HG03103 (cell line): ENCODE results near the gene LRP1-AS.

Experiments
- ATAC-seq: cut with Tn5 transposase; IDR thresholded peaks from one replicate; pipeline ENCODE4 v1.9.1; 2021; ENCODE audit warnings: low read depth; ENCODE audit not compliant: unreplicated experiment

LRP1-AS gene

GRCh38 chr12:57180321-57180989 is 33.0 kb upstream of the LRP1-AS start:
- no peak for ATAC-seq

DNA sequence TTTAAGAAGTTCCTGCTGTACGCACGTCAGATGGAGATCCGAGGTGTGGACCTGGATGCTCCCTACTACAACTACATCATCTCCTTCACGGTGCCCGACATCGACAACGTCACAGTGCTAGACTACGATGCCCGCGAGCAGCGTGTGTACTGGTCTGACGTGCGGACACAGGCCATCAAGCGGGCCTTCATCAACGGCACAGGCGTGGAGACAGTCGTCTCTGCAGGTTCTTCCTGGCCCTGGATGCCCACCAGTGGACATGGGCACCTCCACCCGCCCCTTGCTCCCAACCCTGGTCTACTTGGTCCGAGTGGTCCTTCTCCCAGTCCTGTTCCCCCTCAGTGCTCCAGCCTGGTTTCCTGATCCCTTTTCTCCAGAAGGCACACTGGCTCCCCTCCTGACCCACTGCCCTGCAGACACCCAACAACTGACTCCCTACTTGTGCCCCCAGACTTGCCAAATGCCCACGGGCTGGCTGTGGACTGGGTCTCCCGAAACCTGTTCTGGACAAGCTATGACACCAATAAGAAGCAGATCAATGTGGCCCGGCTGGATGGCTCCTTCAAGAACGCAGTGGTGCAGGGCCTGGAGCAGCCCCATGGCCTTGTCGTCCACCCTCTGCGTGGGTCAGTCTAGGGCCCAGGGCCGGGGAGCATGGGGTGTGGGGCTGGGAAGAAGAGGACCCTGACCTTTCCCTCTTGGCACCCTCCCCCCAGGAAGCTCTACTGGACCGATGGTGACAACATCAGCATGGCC is 32.1 kb upstream of the LRP1-AS start:
- ATAC-seq: no peak

- ATAC-seq: no peak
Measured at GRCh38 chr12:57178213-57178612, 30.8 kb upstream of the LRP1-AS start.

GRCh38 chr12:57177354-57177753 is 29.9 kb upstream of the LRP1-AS start:
- no peak for ATAC-seq

- no peak for ATAC-seq
Measured at GRCh38 chr12:57176846-57177245, 29.4 kb upstream of the LRP1-AS start.

- ATAC-seq: no peak
Measured at GRCh38 chr12:57176139-57176477, 28.7 kb upstream of the LRP1-AS start.

DNA sequence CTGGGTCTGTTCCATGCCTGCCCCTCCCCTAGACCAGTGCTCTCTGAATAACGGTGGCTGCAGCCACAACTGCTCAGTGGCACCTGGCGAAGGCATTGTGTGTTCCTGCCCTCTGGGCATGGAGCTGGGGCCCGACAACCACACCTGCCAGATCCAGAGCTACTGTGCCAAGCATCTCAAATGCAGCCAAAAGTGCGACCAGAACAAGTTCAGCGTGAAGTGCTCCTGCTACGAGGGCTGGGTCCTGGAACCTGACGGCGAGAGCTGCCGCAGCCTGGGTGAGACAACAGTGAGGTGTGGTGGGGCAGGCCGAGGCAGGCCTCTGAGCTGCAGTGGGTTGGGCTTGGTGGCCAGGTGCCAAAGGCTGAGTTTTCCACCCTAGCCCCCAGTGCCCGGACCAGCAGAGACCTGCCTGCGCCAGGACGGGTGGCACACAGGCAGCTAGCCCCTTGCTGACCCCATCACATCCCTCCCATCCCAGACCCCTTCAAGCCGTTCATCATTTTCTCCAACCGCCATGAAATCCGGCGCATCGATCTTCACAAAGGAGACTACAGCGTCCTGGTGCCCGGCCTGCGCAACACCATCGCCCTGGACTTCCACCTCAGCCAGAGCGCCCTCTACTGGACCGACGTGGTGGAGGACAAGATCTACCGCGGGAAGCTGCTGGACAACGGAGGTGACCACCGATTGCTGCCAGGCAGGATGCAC is 28.2 kb upstream of the LRP1-AS start:
- ATAC-seq: no peak

- ATAC-seq: no peak
Measured at GRCh38 chr12:57173683-57174082, 26.3 kb upstream of the LRP1-AS start.

DNA sequence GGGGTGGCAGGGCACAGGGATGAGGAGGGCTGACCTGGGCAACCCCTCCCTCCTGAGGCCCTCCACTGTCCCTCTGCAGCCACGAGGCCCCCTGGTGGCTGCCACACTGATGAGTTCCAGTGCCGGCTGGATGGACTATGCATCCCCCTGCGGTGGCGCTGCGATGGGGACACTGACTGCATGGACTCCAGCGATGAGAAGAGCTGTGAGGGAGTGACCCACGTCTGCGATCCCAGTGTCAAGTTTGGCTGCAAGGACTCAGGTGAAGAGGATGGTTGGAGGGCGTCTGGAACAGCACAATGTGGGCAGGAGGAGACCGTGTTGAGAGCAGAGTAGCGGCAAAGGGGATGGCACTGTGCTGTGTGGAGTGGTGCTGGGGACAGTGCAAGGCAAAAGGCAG is 25.7 kb upstream of the LRP1-AS start:
- no peak for ATAC-seq

DNA sequence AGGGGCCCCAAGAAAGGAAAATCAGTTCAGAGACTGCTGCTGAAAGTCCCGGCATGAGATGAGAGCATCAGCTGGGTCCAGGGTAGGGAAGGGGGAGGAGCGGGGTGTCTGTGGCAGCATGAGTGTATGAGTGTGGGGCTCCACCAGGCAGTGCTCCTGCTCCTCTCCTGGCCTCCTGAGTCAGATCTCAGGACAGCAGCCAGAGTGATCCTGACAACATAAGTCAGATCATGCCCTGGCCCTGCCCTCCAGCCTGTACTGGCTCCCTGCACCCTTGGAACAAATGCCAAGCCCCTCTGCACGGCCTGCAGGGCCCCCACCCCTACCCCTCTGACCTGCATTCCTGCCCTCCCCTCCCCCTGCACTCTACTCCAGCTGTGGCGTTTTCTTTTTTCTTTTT is 24.2 kb upstream of the LRP1-AS start:
- ATAC-seq: no peak

- no peak for ATAC-seq
Measured at GRCh38 chr12:57170927-57171326, 23.5 kb upstream of the LRP1-AS start.

- ATAC-seq: no peak
Measured at GRCh38 chr12:57170408-57170807, 23.0 kb upstream of the LRP1-AS start.

- no peak for ATAC-seq
Measured at GRCh38 chr12:57169969-57170368, 22.6 kb upstream of the LRP1-AS start.

DNA sequence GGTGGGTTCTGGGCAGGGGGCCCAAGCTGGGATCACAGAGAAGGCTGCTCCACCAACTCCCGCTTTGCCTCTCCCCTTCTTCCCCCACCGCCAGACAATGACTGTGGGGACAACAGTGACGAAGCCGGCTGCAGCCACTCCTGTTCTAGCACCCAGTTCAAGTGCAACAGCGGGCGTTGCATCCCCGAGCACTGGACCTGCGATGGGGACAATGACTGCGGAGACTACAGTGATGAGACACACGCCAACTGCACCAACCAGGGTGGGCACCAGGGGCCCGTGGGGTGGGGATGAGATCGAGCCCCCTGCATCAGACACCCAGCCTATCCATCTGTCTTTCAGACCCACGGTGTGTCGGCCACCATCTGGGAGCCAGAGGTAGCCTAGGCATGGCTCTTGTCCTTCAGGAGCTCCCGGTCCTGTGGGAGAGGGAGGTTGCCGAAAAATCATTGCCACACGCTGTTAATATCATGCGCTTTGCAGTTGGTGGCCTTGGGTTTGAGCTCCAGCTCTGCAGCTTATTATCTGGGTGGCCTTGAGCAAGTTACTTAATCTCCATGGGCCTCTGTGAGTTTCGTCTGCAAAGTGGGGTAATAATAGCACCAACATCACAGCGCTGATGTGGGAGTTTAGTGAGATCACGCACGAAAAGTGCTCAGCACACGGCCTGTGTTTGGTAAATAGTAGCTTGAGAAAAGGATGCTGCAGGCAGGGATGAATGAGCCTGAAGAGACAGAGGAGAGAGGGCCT is 21.8 kb upstream of the LRP1-AS start:
- ATAC-seq: no peak

DNA sequence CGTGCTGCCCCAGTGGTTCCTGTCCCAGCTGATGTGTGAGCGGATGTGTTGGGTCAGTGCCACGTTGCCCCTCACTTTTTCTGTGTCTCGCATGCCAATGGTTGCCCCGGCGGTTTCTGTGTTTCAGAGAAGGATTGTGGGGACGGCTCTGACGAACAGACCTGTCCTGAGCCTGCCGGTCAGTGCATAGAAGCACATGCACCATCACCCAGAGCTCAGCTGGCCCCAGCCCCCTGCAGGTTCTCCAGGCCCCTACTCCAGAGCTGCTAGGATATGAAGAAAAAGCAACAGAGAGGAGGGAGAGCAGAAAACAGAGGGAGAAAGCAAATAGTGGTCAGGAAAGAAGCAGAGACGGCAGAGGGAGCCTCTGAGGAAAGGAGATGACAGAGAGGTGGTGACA is 20.6 kb upstream of the LRP1-AS start:
- no peak for ATAC-seq

- ATAC-seq: no peak
Measured at GRCh38 chr12:57166971-57167371, 19.6 kb upstream of the LRP1-AS start.

GRCh38 chr12:57165741-57166140 is 18.3 kb upstream of the LRP1-AS start:
- no peak for ATAC-seq

DNA sequence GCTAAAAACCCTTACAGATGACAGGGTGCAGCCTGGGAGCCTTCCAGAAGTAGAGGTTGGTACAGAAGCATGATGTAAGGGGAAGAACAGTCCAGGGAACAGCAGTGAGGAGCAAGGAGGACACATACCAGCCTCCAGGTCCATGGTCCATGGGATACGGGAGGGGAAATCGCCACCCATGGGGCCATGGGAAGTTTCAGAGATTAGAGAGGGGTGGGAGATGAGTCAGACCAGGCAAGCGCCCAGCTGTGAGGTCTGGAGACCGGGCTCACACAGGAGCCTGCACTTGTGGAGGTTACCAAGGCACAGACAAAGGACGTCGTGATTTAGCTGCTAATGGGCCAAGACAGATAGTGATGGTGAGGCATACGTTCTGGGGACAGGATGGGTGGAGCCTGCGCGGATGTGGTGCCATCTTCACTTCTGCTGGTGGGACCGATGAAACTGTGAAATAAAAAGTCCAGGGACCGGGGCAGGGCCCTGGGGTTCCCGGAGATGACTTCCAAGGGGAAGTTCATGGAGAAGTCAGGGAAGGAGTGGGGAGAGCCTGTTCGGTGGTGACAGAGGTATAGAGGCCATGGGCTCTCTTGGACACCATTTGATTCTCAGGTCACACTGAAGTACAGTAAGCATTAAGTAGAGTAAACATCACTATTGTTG is 17.7 kb upstream of the LRP1-AS start:
- ATAC-seq: no peak

DNA sequence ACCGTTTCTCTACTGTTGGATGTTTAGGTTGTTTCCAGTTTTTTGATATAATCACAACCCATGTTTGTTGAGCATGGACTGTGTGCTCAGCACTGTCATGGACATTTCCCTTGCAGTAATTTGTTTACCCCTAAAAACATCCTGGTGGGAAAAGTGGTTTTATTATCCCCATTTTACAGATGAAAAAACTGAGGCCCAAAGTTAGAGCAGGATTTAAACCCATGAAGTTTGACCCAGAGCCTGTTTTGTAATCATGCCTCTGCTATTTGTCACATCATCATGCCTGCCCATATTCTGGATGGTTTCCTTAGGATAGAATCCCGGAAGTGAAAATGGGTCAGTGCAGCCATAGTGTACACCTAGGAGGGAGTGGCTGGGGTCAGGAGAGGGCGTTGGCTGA is 17.0 kb upstream of the LRP1-AS start:
- ATAC-seq: no peak

GRCh38 chr12:57162553-57163125 is 15.2 kb upstream of the LRP1-AS start:
- ATAC-seq: no peak
